PC-3 (cell line): ENCODE data around the gene GPATCH2L. TPM values are rescaled to one million over a fixed set of nuclear protein-coding genes. Genes with fewer than 3 reads are reported as not detected.

Experiments used
- ATAC-seq: fragments of 200-7000 bp; cut with Tn5 transposase; 2 replicates; pipeline ENCODE4 v1.9.1; 2020; ENCODE audit warnings: mild to moderate bottlenecking, moderate library complexity
- BruUV-seq: library from RNA; stranded (reverse); fragments of 400-500 nt; replicated peaks from 2 replicates; lab custom pipeline; 2021; lab: Mats Ljungman, UMichigan
- CTCF ChIA-PET: fragments of 300-600 bp; sonication (Branson Sonifier 250); formaldehyde crosslinking; loops from one replicate; lab custom pipeline; 2022; ENCODE audit warnings: antibody characterized with exemption; lab: Charles Lee
- POLR2A ChIA-PET: fragments of 300-600 bp; sonication (Branson Sonifier 250); formaldehyde crosslinking; loops from one replicate; lab custom pipeline; 2022; ENCODE audit warnings: antibody characterized with exemption; ENCODE audit not compliant: unreplicated experiment; lab: Charles Lee
- DNase-seq: peaks from one replicate; pipeline ENCODE4 v3.0.0-alpha.2; 2015
- H2AFZ ChIP-seq: fragments of 300-600 bp; sonication (generic); 2 replicates; pipeline ENCODE4 v1.6.0; 2016; ENCODE audit warnings: antibody characterized with exemption, low read length
- H3F3A ChIP-seq: fragments of 300-600 bp; sonication (generic); one replicate; pipeline ENCODE4 v1.6.0; 2017; ENCODE audit warnings: antibody characterized with exemption, low read length, control low read depth, mild to moderate bottlenecking; ENCODE audit not compliant: unreplicated experiment
- H3K27ac ChIP-seq: fragments of 300-600 bp; sonication (generic); 2 replicates; pipeline ENCODE4 v1.5.1; 2016; ENCODE audit warnings: mild to moderate bottlenecking, low read length
- H3K27me3 ChIP-seq: fragments of 300-600 bp; sonication (generic); 2 replicates; pipeline ENCODE4 v1.6.1; 2016; ENCODE audit warnings: low read length, mixed read lengths
- H3K36me3 ChIP-seq: fragments of 300-600 bp; sonication (generic); 2 replicates; pipeline ENCODE4 v1.6.1; 2016; ENCODE audit warnings: low read depth, mixed run types, low read length, mixed read lengths
- H3K4me1 ChIP-seq: fragments of 300-600 bp; sonication (generic); 2 replicates; pipeline ENCODE4 v1.5.1; 2016; ENCODE audit warnings: low read length; ENCODE audit not compliant: insufficient read depth
- H3K4me2 ChIP-seq: fragments of 300-600 bp; sonication (generic); 2 replicates; pipeline ENCODE4 v1.6.0; 2016; ENCODE audit warnings: low read length
- H3K4me3 ChIP-seq: fragments of 300-600 bp; sonication (generic); 2 replicates; pipeline ENCODE4 v1.5.1; 2016; ENCODE audit warnings: mild to moderate bottlenecking, low read length, mixed read lengths
- H3K79me2 ChIP-seq: fragments of 300-600 bp; sonication (generic); 2 replicates; pipeline ENCODE4 v1.6.1; 2017; ENCODE audit warnings: low read length, mixed read lengths
- H3K9ac ChIP-seq: fragments of 300-600 bp; sonication (generic); 2 replicates; pipeline ENCODE4 v1.6.0; 2016; ENCODE audit warnings: mild to moderate bottlenecking, low read length
- H3K9me2 ChIP-seq: fragments of 300-600 bp; sonication (generic); replicated peaks from 2 replicates; pipeline ENCODE4 v1.6.1; 2016; ENCODE audit warnings: mixed run types, low read length, mixed read lengths
- H3K9me3 ChIP-seq: fragments of 300-600 bp; sonication (generic); 2 replicates; pipeline ENCODE4 v1.6.1; 2016; ENCODE audit warnings: low read length, mixed read lengths
- H4K20me1 ChIP-seq: fragments of 300-600 bp; sonication (generic); 2 replicates; pipeline ENCODE4 v1.6.1; 2016; ENCODE audit warnings: low read length, mixed read lengths
- CTCF ChIP-seq: fragments of 300-600 bp; sonication (generic); conservative IDR thresholded peaks from 2 replicates; pipeline ENCODE4 v1.5.1; 2017; ENCODE audit warnings: antibody characterized with exemption, low read depth, mild to moderate bottlenecking, low read length
- EZH2 ChIP-seq: fragments of 300-600 bp; sonication (generic); IDR thresholded peaks from one replicate; pipeline ENCODE4 v1.6.1; 2017; ENCODE audit warnings: antibody characterized with exemption, mild to moderate bottlenecking, low read length; ENCODE audit not compliant: unreplicated experiment
- EZH2phosphoT487 ChIP-seq: fragments of 300-600 bp; sonication (generic); IDR thresholded peaks from 2 replicates; pipeline ENCODE4 v1.6.1; 2018; ENCODE audit warnings: mild to moderate bottlenecking, antibody characterized with exemption, low read length, borderline replicate concordance
- intact Hi-C: fragments of 100-400 bp; cut with micrococcal nuclease; formaldehyde crosslinking; loops from 2 replicates; pipeline ENCODE4 v1.9.0; 2023
- total RNA-seq: library from RNA; depleted of rRNA; stranded (reverse); fragments of >200 nt; gene quantifications from 2 replicates; pipeline ENCODE4 v1.2.3, GENCODE V29; 2014; rRNA removed

GPATCH2L gene
- total RNA-seq, 1 experiment from 2014 or later, result 46.0 TPM

GRCh38 chr14:76261371-76261811, 109.7 kb downstream of the GPATCH2L start:
- Histone ChIP-seq H3K79me2 (no peaks in the 10 kb centered on the region), H3F3A (no peaks in the 10 kb centered on the region), H3K4me3 (no peak overlapping the region), H3K27ac (no peak overlapping the region), H3K4me1 (no peaks in the 10 kb centered on the region), H3K9me3 (no peaks in the 10 kb centered on the region), H3K9ac (no peak overlapping the region), H3K4me2 (no peak overlapping the region), H3K9me2 (no peaks in the 10 kb centered on the region), H3K27me3 (no peaks in the 10 kb centered on the region), H4K20me1 (no peaks in the 10 kb centered on the region), H2AFZ (no peak overlapping the region), H3K36me3 (no peaks in the 10 kb centered on the region)
- POLR2A ChIA-PET, result no interaction called here
- intact Hi-C loops, result no loop called here
- TF ChIP-seq EZH2, result no peak
- TF ChIP-seq CTCF, result no peak
- TF ChIP-seq EZH2phosphoT487, result no peak
- DNase-seq (no peak), ATAC-seq (no peak)
- no TSS peak for BruUV-seq
- CTCF ChIA-PET, result no interaction called here

GRCh38 chr14:76262641-76263040, 110.9 kb downstream of the GPATCH2L start:
- H3K9ac ChIP-seq, result no peak overlapping the region
- H3K4me2 ChIP-seq, result no peak overlapping the region
- H3F3A ChIP-seq, result no peaks in the 10 kb centered on the region
- H3K4me3 ChIP-seq, result no peak overlapping the region
- no peak for TF ChIP-seq EZH2phosphoT487
- TF ChIP-seq EZH2, result no peak
- no peak for TF ChIP-seq CTCF
- no peaks in the 10 kb centered on the region for H3K4me1 ChIP-seq
- no peak overlapping the region for H3K27ac ChIP-seq
- intact Hi-C loops, result no loop called here
- ATAC-seq, result no peak
- BruUV-seq, result no TSS peak
- H3K9me3 ChIP-seq, result no peaks in the 10 kb centered on the region
- H2AFZ ChIP-seq, result no peak overlapping the region
- H3K9me2 ChIP-seq, result no peaks in the 10 kb centered on the region
- no peaks in the 10 kb centered on the region for H3K36me3 ChIP-seq
- no peaks in the 10 kb centered on the region for H4K20me1 ChIP-seq
- no peaks in the 10 kb centered on the region for H3K79me2 ChIP-seq
- H3K27me3 ChIP-seq, result no peaks in the 10 kb centered on the region
- ChIA-PET POLR2A (no interaction called here), CTCF (no interaction called here)
- DNase-seq, result no peak

Other genes starting within 250 kb of the GPATCH2L start
- 10.2 and 15.5 TPM in 2 replicates for gene TGFB3, start 169.9 kb upstream of the GPATCH2L start, total RNA-seq
- gene IFT43, start 166.2 kb upstream of the GPATCH2L start, total RNA-seq, result 23.7 and 41.3 TPM in 2 replicates
- not detected in 2 replicates for gene ESRRB, start 224.2 kb downstream of the GPATCH2L start, total RNA-seq